ENCODE data around the gene BROX.
"Not testable (repeated sequence)": the region's sequence is repeated elsewhere in the genome, so short reads cannot be mapped to it uniquely, and the experiment has no call there.

The BROX gene

DNA sequence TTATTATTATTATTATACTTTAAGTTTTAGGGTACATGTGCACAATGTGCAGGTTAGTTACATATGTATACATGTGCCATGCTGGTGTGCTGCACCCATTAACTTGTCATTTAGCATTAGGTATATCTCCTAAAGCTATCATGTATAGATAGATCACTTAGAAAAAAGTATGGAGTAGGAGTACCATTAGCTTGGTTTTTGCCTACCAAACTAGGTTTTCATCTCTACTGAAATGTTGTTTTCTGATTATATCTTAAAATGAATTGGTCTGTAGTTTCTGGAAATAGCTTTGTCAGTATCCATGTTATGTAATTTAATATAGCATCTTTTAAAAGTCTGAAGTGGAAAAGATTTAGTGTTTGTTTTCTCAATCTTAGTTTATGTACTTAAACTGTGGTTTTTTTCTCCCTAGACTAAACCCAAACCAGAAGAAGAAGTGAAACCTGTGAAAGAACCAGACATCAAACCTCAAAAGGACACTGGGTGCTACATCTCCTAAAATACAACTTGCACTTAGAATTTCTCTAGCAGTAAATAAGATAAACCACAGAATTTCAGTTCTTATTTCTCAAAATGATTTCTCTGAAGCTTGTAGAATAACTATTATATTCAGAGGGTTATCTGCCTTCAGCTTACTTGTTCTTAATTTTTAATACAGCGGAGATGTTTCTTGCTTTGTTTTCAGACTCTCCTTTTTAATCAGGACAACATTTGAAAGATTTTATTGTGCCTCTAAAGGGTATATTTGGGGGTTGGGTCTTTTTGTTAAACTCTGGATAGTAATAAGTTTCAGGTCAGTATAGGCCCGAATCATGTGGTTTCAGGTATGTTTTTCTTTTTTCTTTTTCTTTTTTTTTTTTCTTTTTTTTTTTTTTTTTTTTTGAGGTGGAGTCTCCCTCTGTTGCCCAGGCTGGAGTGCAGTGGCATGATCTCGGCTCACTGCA lies 20.1 kb downstream of the BROX start:
- no peak for DNase-seq (ENCODE audit: low read depth in 2 of 2)

DNA sequence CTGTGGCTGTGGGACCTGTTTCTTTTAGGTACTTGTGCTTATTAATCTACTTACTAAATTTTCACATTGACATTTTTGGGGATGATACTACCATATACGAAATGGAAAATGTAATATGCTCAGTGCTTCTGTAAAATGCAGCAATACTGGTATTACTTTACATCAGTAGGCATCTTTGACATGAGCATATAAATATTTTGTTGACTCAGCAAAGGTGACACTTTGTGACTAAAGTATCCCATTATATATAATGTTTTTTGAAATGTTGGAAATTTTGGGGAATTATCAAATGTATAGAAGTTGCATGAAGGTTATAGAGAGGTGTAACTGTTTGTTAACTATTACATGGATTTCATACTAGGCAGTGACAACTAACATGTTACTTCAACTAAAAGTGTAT lies 22.4 kb downstream of the BROX start:
- no peak for DNase-seq (ENCODE audit: low read depth in 2 of 2)

- no peak for DNase-seq (ENCODE audit: low read depth in 2 of 2)
These were observed 24.1 kb downstream of the BROX start for GRCh38 chr1:222736470-222736869.

DNA sequence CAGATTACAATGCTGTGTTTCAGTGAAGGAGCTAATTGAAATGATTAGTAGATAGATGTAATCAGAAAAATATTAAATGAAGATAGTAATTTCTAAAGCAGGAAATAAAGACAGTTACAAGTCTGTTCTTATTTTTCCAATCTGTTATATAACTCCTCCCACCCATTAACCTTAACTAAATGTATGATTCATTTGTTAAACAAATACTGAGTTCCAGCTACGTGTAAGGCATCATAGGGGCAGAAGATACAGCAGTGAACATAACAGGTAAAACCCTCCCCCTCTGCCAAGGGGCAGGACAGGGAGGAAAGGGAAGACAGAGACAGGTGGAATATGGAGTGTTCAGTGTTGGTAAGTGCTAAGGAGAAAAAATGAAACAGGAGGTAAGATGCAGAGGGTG lies 24.6 kb downstream of the BROX start, which contains the start of gene FAM177B:
FAM177B (plus strand) TSS at position 231 of the 400 bp plus-strand sequence. CDS start 9,344 bp downstream, outside the sequence.
- no peak for DNase-seq (ENCODE audit: low read depth in 2 of 2)

DNA sequence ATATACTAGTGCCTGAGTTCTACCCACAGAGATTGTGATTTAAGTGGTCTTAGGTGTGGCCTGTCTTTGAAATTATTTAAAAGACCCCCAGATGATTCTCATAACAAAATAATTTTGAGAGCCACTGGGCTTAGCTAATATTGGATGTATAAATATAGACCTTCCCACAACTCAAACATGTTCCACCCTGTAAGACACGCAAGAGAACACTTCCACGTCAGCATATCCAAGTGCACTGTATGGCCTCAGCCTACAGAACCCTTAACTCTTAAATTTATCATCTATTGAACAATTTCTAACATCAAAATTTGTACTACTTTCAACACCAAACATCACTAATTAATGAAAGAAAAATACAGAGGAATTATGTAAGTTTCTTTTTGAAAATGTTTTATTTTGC lies 27.1 kb downstream of the BROX start:
- no peak for DNase-seq (ENCODE audit: low read depth in 2 of 2)

DNA sequence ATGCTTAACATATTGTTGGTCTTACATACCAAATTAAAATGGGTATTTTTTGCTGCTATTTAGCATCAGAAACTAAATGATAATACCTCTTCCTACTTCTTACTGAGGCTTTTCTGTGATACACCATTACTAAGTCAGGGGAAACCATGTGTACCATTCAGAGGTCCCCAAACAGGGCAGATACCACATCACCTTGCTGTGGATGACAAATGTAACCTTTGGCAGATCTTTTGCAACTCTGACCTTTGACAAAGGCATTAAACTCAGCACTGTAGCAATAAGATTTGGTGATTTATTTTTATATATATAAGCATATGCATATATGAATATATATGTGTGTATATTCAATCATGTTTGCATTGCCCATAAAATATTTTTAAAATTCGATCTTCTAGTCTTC lies 27.6 kb downstream of the BROX start:
- DNase-seq (ENCODE audit: low read depth in 2 of 2), result no peak

DNA sequence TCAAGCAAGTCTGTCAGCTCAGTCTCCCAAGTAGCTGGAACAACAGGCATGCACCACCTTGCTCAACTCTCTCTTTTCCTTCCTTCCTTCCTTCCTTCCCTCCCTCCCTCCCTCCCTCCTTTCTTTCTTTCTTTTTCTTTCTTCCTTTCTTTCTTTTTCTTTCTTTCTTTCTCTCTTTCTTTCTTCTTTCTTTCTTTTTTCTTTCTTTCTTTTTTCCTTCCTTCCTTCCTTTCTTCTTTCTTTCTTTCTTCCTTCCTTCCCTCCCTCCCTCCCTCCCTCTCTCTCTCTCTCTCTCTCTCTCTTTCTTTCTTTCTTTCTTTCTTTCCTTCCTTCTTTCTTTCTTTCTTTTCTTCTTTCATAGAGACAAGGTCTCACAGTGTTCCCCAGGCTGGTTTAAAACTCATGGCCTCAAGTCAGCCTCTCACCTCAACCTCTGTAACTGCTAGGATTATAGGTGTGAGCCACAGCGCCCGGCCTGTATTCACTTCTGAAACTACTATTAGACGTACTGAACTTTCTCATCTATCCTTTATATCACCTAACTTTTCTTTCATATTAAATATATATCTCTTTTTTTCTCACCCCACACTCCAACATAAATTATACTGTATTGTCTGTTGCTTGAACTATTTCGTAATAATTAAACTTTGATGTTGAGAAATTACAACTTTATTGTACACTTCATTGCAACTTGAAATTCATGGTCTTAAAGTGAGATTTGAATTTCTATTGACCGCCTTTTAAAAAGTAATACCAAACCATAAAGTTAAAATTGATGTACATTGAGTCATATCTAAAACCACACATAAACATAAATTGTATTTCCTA lies 29.5 kb downstream of the BROX start:
- not testable (repeated sequence) for DNase-seq (ENCODE audit: low read depth in 2 of 2)

DNA sequence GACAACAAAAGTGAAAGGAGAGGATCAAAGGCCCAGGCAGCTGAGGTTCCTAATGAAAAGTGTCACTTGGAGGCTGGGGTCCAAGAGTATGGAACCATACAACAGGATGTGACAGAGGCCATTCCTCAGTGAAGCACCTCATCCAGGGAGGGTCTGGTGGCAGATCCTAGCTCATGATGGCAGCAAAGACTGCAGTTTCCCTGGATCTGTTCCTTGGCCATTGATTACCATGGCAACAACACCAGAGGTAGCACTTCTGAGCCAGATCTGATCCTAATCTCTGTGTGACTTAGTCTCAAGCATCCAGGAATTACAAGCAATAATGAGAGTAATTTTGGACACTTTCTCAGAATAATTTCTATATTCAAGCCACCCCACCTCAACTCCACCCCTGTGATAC lies 37.6 kb downstream of the BROX start:
- no peak for DNase-seq (ENCODE audit: low read depth in 2 of 2)

GRCh38 chr1:222750651-222751050 lies 38.3 kb downstream of the BROX start:
- DNase-seq (ENCODE audit: low read depth in 2 of 2), result no peak

- no peak for DNase-seq (ENCODE audit: low read depth in 2 of 2)
These were observed 38.9 kb downstream of the BROX start for GRCh38 chr1:222751255-222751654.

DNA sequence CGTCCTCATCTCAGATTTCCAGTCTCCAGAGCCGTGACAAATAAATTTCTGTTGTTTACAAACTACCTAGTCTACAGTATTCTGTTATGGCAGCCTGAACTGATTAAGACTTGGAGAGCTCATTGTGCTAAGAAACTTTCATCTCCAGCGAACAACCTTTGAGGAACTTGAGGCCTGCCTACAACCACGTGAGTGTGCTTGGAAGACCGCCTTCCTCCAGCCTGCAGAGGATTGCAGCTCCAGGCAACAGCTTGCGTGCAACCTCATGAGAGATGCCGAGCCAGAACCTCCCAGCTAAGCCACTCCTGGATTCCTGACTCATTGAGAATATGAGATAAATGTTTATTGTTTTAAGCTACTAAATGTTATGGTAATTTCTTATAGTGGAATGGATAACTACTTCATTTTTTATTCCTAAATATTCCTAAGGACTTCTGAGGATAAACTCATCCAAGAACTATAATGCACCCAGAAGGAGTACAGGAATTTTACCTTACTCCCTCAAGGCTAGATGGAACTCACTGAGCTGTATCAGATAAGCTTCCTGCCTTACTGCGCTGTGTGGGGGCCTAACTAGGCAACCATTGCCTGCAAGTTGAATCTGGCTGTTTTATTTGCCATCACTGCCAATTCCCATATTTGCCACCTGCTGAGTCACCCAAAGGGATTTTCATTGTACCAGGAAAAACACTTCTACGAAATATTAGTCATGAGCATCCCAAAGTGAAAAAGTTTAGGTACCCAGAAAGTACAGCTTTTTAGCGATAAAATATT lies 42.2 kb downstream of the BROX start:
- no peak for DNase-seq (ENCODE audit: low read depth in 2 of 2)

GRCh38 chr1:222757646-222758268 lies 45.4 kb downstream of the BROX start:
- DNase-seq (ENCODE audit: low read depth in 2 of 2), result no peak

GRCh38 chr1:222759451-222760035 lies 47.2 kb downstream of the BROX start:
- DNase-seq (ENCODE audit: low read depth in 2 of 2), result no peak

DNA sequence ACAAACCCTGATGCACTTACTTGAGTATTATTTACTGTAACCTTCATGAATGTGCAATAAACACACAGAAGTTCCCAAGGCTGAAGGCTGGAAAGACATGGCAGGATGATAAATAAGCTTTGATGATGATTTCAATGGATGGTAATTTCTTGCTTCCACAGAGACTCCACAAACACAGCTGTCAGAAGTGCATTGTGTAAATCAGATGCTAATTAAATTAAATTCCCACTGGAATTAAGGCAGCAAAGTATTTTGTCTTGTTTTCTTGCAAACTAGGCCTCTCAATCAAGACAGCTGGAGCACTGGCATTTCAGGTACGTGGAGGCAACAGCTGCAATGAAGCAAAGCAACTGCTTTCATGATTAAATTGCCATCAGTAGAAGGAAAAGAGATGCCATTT lies 48.7 kb downstream of the BROX start:
- no peak for DNase-seq (ENCODE audit: low read depth in 2 of 2)

DNA sequence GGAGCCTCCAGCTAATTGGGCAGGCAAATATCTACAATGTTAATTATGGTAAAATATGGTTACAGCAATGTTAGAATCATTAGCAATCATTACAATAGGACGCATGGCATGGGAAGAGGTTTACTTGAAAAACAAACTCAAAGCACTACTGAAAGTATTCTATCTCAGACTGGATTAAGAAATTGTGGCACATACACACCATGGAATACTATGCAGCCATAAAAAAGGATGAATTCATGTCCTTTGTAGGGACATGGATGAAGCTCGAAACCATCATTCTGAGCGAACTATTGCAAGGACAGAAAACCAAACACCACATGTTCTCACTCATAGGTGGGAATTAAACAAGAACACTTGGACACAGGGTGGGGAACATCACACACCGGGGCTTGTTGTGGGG lies 49.8 kb downstream of the BROX start:
- not testable (repeated sequence) for DNase-seq (ENCODE audit: low read depth in 2 of 2)

GRCh38 chr1:222767152-222767571 lies 54.8 kb downstream of the BROX start:
- DNase-seq (ENCODE audit: low read depth in 2 of 2), result no peak

- DNase-seq (ENCODE audit: low read depth in 2 of 2), result no peak
These were observed 56.2 kb downstream of the BROX start for GRCh38 chr1:222768592-222768991.

- no peak for DNase-seq (ENCODE audit: low read depth in 2 of 2)
These were observed 56.8 kb downstream of the BROX start for GRCh38 chr1:222769181-222769580.

GRCh38 chr1:222769971-222770620 lies 57.7 kb downstream of the BROX start:
- no peak for DNase-seq (ENCODE audit: low read depth in 2 of 2)

- DNase-seq (ENCODE audit: low read depth in 2 of 2), result no peak
These were observed 60.6 kb downstream of the BROX start for GRCh38 chr1:222772996-222773379.

DNA sequence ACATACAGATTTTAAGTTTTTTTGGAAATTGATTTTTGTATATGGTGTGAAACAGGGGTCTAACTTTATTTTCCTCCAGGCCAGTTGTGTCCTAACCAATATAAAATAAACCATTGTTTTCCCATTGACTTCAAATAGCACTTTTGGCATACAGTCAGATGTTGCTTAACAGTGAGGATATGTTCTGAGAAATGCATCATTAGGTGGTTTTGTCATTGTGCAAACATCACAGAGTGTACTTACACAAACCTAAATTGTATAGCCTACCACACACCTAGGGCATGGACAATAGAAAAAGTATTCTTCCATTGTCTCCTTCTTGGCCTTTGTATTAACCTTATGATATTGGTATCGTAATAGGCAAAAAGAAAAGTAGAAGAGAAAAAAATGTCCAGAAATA lies 65.1 kb downstream of the BROX start:
- no peak for DNase-seq (ENCODE audit: low read depth in 2 of 2)
